Bronchial epithelial cell (primary cell): ENCODE results near the gene ZFAND3. TPM values are rescaled to one million over a fixed set of nuclear protein-coding genes. Genes with fewer than 3 reads are reported as not detected.
"Not testable (repeated sequence)": the region's sequence is repeated elsewhere in the genome, so short reads cannot be mapped to it uniquely, and the experiment has no call there.

Source experiments
- DNase-seq: peaks from one replicate; pipeline ENCODE4 v3.0.0-alpha.2; 2010; ENCODE audit warnings: low read depth
- FAIRE-seq: peaks from 2 replicates; lab custom pipeline; 2011; peaks lifted over from hg19 to GRCh38; lab: Jason Lieb, UNC
- H3K27me3 ChIP-seq: 2 replicates; pipeline ENCODE4 v1.5.1; 2011; ENCODE audit warnings: low read length; ENCODE audit not compliant: control insufficient read depth, insufficient read depth
- H3K36me3 ChIP-seq: 2 replicates; pipeline ENCODE4 v1.5.1; 2011; ENCODE audit warnings: low read length; ENCODE audit not compliant: control insufficient read depth, insufficient read depth
- H3K4me3 ChIP-seq: 2 replicates; pipeline ENCODE4 v1.5.1; 2011; ENCODE audit warnings: mild to moderate bottlenecking, low read depth, low read length, control low read depth
- total RNA-seq: library from RNA; depleted of rRNA; stranded (reverse); fragments of >200 nt; gene quantifications from 2 replicates; pipeline ENCODE4 v1.2.1, GENCODE V29; 2014
- TF ChIP-seq, protein P1 (sequence below): IDR thresholded peaks from 2 replicates; pipeline ENCODE4 v1.5.1; 2011; ENCODE audit warnings: mild to moderate bottlenecking, moderate library complexity, low read length, control low read depth, inconsistent platforms; ENCODE audit not compliant: insufficient read depth, severe bottlenecking

The ZFAND3 gene
- total RNA-seq, 1 donor from 2014 or later, result 25.5 TPM

DNA sequence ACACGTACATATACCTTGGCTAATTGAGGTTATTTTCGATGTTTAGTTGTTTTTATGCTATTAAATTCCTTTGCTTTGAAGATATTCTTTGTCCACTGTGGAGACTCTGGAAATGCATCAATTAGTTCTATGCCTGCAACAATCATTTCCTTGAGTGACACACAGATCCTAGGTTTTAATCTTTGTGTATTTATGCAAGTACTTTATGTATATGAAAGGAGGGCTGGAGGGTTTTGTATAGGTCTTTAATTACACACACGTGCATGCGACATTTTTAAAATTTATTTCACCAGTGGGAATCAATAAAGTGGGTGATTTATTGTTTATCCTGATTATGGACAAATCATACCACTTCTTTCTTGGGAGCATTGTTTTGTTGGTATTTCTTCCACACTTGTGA, 57.3 kb downstream of the ZFAND3 start:
- no peak for DNase-seq
- H3K36me3 ChIP-seq, result no peaks in the 10 kb centered on the region
- no peak overlapping the region for H3K4me3 ChIP-seq
- TF ChIP-seq, protein P1, sequence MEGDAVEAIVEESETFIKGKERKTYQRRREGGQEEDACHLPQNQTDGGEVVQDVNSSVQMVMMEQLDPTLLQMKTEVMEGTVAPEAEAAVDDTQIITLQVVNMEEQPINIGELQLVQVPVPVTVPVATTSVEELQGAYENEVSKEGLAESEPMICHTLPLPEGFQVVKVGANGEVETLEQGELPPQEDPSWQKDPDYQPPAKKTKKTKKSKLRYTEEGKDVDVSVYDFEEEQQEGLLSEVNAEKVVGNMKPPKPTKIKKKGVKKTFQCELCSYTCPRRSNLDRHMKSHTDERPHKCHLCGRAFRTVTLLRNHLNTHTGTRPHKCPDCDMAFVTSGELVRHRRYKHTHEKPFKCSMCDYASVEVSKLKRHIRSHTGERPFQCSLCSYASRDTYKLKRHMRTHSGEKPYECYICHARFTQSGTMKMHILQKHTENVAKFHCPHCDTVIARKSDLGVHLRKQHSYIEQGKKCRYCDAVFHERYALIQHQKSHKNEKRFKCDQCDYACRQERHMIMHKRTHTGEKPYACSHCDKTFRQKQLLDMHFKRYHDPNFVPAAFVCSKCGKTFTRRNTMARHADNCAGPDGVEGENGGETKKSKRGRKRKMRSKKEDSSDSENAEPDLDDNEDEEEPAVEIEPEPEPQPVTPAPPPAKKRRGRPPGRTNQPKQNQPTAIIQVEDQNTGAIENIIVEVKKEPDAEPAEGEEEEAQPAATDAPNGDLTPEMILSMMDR, result no peak
- H3K27me3 ChIP-seq, result no peaks in the 10 kb centered on the region
- no peak for FAIRE-seq

DNA sequence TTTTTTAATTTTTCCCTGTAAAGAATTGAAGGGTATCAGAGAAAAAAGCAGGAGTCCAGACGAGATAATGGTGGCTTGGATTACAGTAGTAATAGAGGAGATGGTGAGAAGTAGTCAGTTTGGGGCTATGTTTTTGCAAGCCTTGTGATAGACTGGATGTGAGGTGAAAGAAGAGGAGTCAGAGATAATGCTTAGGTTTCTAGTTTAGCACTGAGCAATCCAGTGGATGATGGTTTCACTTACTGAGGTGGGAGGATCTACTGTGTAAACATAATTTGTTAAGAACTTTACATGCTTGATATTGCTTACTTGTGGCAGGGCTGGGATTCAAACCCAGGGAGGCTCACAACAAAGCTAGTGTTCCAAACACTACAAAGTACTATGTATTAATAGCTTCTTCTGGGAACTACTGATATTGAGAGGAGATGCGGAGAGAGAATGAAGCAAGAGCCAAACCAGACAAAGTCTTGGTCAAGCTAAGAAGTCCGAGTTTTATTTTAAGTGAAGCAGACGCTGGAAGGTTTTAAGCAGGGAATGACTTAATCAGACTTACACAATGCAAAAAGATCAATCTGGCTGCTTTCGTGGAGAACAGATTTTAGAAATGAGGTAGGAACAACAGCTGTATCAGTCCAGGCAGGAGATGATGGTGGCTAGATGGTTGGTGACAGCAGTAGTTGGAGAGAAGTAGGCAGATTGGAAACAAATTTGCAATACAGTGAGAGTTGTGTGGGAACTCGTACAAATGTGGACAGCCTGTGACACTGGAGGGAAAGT, 58.0 kb downstream of the ZFAND3 start:
- no peak for DNase-seq
- FAIRE-seq, result no peak
- H3K4me3 ChIP-seq, result no peak overlapping the region
- H3K36me3 ChIP-seq, result no peaks in the 10 kb centered on the region
- TF ChIP-seq, protein P1, result no peak
- H3K27me3 ChIP-seq, result no peaks in the 10 kb centered on the region

DNA sequence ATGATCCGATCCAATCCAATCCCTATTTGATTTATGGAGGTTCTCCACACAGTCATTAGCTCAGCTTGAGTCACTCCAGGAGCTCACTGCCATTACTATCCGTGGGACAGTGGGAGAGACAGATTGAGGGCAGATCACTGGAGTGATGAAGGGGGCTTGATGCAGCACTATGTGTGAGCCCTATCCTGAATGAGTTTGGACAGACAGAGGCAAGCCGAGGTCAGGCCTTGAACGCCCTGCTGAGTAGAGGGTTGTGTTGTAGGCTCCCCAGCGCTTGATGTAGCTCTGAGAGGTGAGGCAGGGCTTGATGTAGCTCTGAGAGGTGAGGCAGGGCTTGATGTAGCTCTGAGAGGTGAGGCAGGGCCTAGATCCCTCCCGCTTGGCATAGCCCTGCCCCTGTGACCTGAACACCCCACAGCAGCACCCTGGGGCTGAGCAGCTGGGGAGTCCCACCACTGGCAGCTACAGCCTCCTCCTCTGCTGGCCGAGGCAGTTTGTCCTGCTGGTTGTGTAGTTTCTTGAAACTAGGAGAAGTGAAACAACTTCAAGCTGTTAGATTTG, 58.7 kb downstream of the ZFAND3 start:
- no peaks in the 10 kb centered on the region for H3K27me3 ChIP-seq
- TF ChIP-seq, protein P1, result no peak

DNA sequence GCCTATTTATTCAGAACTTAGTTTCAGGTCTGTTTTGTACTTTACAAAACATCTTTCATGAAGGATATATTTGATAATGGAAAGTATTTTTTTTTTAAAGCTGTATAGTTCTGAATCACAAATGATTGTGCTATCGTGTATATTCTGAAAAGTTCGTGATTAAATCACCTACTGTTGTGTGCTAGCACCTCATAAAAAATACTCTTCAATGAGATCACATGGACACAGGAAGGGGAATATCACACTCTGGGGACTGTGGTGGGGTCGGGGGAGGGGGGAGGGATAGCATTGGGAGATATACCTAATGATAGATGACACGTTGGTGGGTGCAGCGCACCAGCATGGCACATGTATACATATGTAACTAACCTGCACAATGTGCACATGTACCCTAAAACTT, 61.1 kb downstream of the ZFAND3 start:
- H3K36me3 ChIP-seq, DNase-seq, H3K4me3 ChIP-seq, H3K27me3 ChIP-seq, FAIRE-seq: not testable (repeated sequence)

More for the DNA sequence above, 58.7 kb downstream of the ZFAND3 start:
- Histone ChIP-seq H3K36me3 (no peaks in the 10 kb centered on the region), H3K4me3 (no peak overlapping the region)
- DNase-seq (no peak), FAIRE-seq (no peak)

DNA sequence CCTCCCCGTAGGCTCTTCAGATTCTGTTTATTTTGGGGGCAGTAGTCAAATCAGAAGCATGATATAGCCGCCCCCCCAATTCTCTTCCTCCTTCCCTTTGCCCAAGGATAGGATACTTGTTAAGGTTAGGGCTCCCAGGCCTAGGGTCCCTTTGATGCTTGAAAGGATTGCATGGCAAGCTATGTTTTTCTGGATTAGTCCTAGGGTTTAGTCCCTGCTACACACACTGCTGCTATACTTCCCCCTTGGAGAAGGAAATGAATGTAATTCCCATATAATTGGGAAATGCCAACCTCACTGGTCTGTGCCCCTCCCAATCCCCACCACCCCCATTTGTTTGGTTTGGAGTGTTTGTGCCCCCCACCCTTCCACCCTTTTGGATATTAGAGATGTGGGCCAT, 62.8 kb downstream of the ZFAND3 start:
- TF ChIP-seq, protein P1, result no peak
- Histone ChIP-seq H3K36me3 (no peaks in the 10 kb centered on the region), H3K4me3 (no peak overlapping the region), H3K27me3 (no peaks in the 10 kb centered on the region)
- FAIRE-seq (no peak), DNase-seq (no peak)

DNA sequence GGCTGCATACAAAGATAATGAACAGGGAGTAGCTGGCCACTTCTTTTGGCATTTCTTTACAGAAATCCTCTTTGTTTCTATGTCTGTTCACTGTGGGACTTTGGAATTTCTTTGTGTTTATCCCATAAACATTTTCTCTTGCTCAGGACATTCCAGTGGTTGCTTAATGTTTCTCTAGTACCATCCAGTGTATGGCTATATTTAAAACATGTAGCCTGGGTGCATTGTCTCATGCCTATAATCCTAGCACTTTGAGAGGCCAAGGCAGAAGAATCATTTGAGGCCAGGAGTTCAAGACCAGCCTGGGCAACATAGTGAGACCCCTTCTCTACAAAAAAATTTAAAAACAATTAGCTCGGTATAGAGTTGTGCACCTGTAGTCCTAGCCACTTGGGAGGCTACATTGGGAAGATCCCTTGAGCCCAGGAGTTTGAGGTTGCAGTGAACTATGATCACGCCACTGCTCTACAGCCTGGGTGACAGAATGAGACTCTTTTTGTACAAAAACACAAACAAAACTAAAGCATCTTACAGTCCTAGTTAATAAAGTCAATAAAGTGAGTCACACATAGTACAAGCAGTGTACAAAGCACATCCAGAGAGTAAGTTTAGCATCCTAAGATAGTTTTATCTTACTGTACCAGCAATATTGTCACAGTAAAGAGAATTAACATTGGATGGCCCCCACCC, 63.3 kb downstream of the ZFAND3 start:
- FAIRE-seq (no peak), DNase-seq (no peak)
- H3K4me3 ChIP-seq, result no peak overlapping the region
- H3K27me3 ChIP-seq, result no peaks in the 10 kb centered on the region
- TF ChIP-seq, protein P1, result no peak
- H3K36me3 ChIP-seq, result no peaks in the 10 kb centered on the region
